GM12801 (cell line): ENCODE measurements around the gene RAD1.

Source experiments
- CTCF ChIP-seq: IDR thresholded peaks from one replicate; pipeline ENCODE4 v1.5.1; 2011; ENCODE audit warnings: control low read depth; ENCODE audit not compliant: insufficient read length; ENCODE audit errors: extremely low read depth

The RAD1 gene

GRCh38 chr5:34863946-34864345 lies 51.4 kb downstream of the RAD1 start:
- no peak for TF ChIP-seq CTCF

- no peak for TF ChIP-seq CTCF
These were observed 56.1 kb downstream of the RAD1 start for GRCh38 chr5:34859253-34859652.

GRCh38 chr5:34858790-34859189 lies 56.5 kb downstream of the RAD1 start:
- no peak for TF ChIP-seq CTCF

- no peak for TF ChIP-seq CTCF
These were observed 57.4 kb downstream of the RAD1 start for GRCh38 chr5:34857894-34858293.

- TF ChIP-seq CTCF, result no peak
These were observed 58.1 kb downstream of the RAD1 start for GRCh38 chr5:34857161-34857560.
